ENCODE measurements around the gene EML6.

DNA sequence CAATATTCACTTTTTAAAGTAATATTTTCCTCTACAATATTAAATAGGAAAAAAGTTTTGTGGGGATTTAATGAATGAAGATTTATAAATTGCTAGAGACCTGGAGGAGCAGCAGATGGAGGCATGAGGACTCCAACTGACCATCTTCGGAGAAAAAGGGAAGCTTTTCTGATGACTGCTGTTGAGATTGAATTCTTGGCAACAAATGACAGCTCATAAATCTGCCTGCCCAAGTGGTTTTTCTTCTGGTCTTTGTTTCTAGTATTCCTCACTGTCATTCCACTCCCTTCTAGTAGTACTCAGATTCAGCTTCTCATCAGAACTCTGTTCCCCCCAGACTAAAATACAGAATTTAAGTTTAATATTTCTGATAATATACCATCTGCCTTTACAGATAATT is 157.0 kb downstream of the EML6 start:
- TF ChIP-seq, protein P1, sequence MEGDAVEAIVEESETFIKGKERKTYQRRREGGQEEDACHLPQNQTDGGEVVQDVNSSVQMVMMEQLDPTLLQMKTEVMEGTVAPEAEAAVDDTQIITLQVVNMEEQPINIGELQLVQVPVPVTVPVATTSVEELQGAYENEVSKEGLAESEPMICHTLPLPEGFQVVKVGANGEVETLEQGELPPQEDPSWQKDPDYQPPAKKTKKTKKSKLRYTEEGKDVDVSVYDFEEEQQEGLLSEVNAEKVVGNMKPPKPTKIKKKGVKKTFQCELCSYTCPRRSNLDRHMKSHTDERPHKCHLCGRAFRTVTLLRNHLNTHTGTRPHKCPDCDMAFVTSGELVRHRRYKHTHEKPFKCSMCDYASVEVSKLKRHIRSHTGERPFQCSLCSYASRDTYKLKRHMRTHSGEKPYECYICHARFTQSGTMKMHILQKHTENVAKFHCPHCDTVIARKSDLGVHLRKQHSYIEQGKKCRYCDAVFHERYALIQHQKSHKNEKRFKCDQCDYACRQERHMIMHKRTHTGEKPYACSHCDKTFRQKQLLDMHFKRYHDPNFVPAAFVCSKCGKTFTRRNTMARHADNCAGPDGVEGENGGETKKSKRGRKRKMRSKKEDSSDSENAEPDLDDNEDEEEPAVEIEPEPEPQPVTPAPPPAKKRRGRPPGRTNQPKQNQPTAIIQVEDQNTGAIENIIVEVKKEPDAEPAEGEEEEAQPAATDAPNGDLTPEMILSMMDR (conservative IDR thresholded peaks at IDR 0.05; ENCODE audit: low read length), result no peak
- no peak for TF ChIP-seq EZH2phosphoT487 (IDR thresholded peaks at IDR 0.05; ENCODE audit: borderline replicate concordance)
